Activated CD4-positive, alpha-beta T cell treated with anti-CD3 and anti-CD28 coated beads, Interleukin-10, Interleukin-2, amounts not matched to agents 100 ng/mL and 50 ng/mL, durations not matched to agents 16 hours and 8 hours (primary cell): ENCODE results near the gene SETSIP.
"Not testable (repeated sequence)": the region's sequence is repeated elsewhere in the genome, so short reads cannot be mapped to it uniquely, and the experiment has no call there.

Experiments
- DNase-seq: peaks from one replicate; pipeline ENCODE4 v3.0.0-alpha.2; 2020

SETSIP gene

GRCh38 chr1:92075311-92075710 is at the start of gene SETSIP:
Gene SETSIP (minus strand): TSS chr1:92075411. CDS start chr1:92075411, 0 bp downstream.
- DNase-seq = no peak

- DNase-seq = peak; percentile 14
These were observed 48.7 kb upstream of the SETSIP start for GRCh38 chr1:92123868-92124267.

GRCh38 chr1:92118826-92119225 is 43.6 kb upstream of the SETSIP start:
- no peak for DNase-seq

- DNase-seq = no peak
These were observed 42.3 kb upstream of the SETSIP start for GRCh38 chr1:92117526-92117925.

GRCh38 chr1:92108631-92109030 is 33.4 kb upstream of the SETSIP start:
- no peak for DNase-seq

- no peak for DNase-seq
These were observed 30.4 kb upstream of the SETSIP start for GRCh38 chr1:92105546-92106081.

GRCh38 chr1:92096317-92096716 is 21.1 kb upstream of the SETSIP start:
- peak; percentile 6 for DNase-seq

- no peak for DNase-seq
These were observed 20.7 kb upstream of the SETSIP start for GRCh38 chr1:92095874-92096273.

GRCh38 chr1:92094595-92094994 is 19.4 kb upstream of the SETSIP start:
- DNase-seq = no peak

- no peak for DNase-seq
These were observed 18.9 kb upstream of the SETSIP start for GRCh38 chr1:92094090-92094489.

GRCh38 chr1:92091625-92092024 is 16.4 kb upstream of the SETSIP start:
- no peak for DNase-seq

- no peak for DNase-seq
These were observed 12.3 kb upstream of the SETSIP start for GRCh38 chr1:92087542-92087941.

GRCh38 chr1:92085727-92086126 is 10.5 kb upstream of the SETSIP start:
- DNase-seq = no peak

- DNase-seq = no peak
These were observed 9.4 kb upstream of the SETSIP start for GRCh38 chr1:92084651-92085050.

GRCh38 chr1:92081031-92081430 is 5.8 kb upstream of the SETSIP start:
- DNase-seq = no peak

- peak; percentile 84 for DNase-seq
These were observed 5.1 kb upstream of the SETSIP start, which contains the start of gene BTBD8 for GRCh38 chr1:92080128-92080985. Gene BTBD8 (plus strand): TSS chr1:92080345. CDS start chr1:92080572, 227 bp downstream.

GRCh38 chr1:92079441-92079840 is 4.2 kb upstream of the SETSIP start:
- DNase-seq = no peak

GRCh38 chr1:92078077-92078476 is 2.9 kb upstream of the SETSIP start:
- DNase-seq = not testable (repeated sequence)

- no peak for DNase-seq
These were observed 1.2 kb upstream of the SETSIP start for GRCh38 chr1:92076363-92076762.

GRCh38 chr1:92074446-92074845 is 765 bp downstream of the SETSIP start:
- DNase-seq = not testable (repeated sequence)

- DNase-seq = no peak
These were observed 4.3 kb downstream of the SETSIP start for GRCh38 chr1:92070892-92071291.

- no peak for DNase-seq
These were observed 8.9 kb downstream of the SETSIP start for GRCh38 chr1:92066321-92066720.

- no peak for DNase-seq
These were observed 10.2 kb downstream of the SETSIP start for GRCh38 chr1:92065042-92065441.

- no peak for DNase-seq
These were observed 23.3 kb downstream of the SETSIP start for GRCh38 chr1:92051948-92052347.
